GM12892 (cell line): Measurements from ENCODE around the gene NOC4L.

Experiments used
- POLR2A ChIP-seq: IDR thresholded peaks from 2 replicates; pipeline ENCODE4 v1.6.1; 2011; ENCODE audit warnings: low read depth, low read length, control low read depth
- POLR2AphosphoS5 ChIP-seq: IDR thresholded peaks from 2 replicates; pipeline ENCODE4 v1.6.1; 2011; ENCODE audit warnings: low read depth, low read length, control low read depth

DNA sequence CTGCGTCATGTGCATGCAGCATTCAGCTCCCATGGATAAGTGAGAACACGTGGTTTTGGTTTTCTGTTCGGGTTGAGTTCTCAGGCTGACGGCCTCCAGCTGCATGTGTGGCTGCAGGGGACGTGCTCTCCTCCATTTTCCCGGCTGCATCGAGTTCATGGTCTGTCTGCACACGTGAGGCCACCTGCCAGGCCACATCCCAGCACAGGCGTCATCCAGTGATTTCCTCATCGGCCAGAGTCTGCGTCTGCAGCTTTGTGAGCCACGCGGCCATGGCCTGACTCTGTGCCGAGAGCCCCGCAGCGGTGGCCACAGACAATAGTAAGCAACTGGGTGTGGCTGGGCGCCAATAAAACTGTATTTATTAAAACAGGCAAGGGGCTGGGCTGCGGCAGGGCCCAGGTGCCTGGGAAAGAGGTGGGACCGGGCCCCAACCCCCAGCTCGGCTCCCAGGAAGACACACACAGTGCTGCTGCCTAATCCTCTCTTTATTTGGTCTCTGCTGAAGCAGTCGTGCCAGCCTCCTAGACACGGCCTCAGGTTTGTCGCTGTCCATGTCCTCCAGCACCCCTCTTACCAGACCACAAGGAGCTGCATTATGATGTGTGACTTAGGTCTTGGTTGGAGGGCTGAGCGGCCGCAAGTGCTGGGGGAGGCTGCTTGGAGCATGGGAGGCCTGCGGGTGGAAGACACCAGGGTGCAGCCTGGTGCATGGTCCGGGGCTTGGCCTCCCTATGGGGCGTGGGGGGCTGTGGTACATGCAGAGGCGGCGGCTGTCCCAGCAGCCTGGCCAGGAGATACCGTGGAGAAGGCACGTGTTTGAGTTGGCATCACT, 52.0 kb downstream of the NOC4L start:
- TF ChIP-seq POLR2A (no peak), POLR2AphosphoS5 (no peak)
